HepG2 (cell line): ENCODE results near the gene HOXA13. TPM values are rescaled to one million over a fixed set of nuclear protein-coding genes. Genes with fewer than 3 reads are reported as not detected.

Source experiments
- ATAC-seq: fragments of 200-7000 bp; cut with Tn5 transposase; 3 replicates; pipeline ENCODE4 v1.9.1; 2020; ENCODE audit warnings: mild to moderate bottlenecking, moderate library complexity
- BruUV-seq: library from RNA; stranded (reverse); fragments of 400-500 nt; replicated peaks from 2 replicates; lab custom pipeline; 2021; lab: Mats Ljungman, UMichigan
- CTCF ChIA-PET: fragments of 300-600 bp; formaldehyde crosslinking; extraction: SDS; loops from one replicate; lab custom pipeline; 2021; ENCODE audit warnings: low total read pairs, inconsistent platforms, low intra/inter-chr PET ratio; lab: Yijun Ruan, JAX
- POLR2A ChIA-PET: fragments of 350-600 bp; sonication (Branson Sonifier 250); formaldehyde crosslinking; loops from one replicate; lab custom pipeline; 2020; ENCODE audit warnings: antibody characterized with exemption, inconsistent platforms; lab: Yijun Ruan, JAX
- DNase-seq: peaks from one replicate; pipeline ENCODE4 v3.0.0-alpha.2; 2015; ENCODE audit warnings: low spot score
- FAIRE-seq: peaks from 3 replicates; lab custom pipeline; 2011; peaks lifted over from hg19 to GRCh38; lab: Jason Lieb, UNC
- H2AFZ ChIP-seq: one replicate; pipeline ENCODE4 v1.6.1; 2011; ENCODE audit warnings: low read length, inconsistent platforms
- H3K27ac ChIP-seq: fragments of 300-600 bp; 3 replicates; pipeline ENCODE4 v1.8.0; 2011; ENCODE audit warnings: mixed run types, mild to moderate bottlenecking, mixed read lengths, low read length, inconsistent platforms; ENCODE audit not compliant: insufficient read depth; ENCODE audit errors: extremely low read length
- H3K27me3 ChIP-seq, 2 experiments: fragments of 200-600 bp in 1 of 2; 2 replicates in 1 of 2; 3 replicates in 1 of 2; pipeline versions ENCODE4 v1.6.0 to v1.8.0; 2011; ENCODE audit warnings: low read length in 2 of 2, mild to moderate bottlenecking in 2 of 2, moderate library complexity in 2 of 2, inconsistent platforms in 1 of 2; ENCODE audit not compliant: insufficient read depth in 2 of 2, control insufficient read depth in 1 of 2
- H3K36me3 ChIP-seq, 2 experiments: fragments of 200-600 bp in 1 of 2; replicated peaks in 1 of 2; 2 replicates in 1 of 2; 3 replicates in 1 of 2; pipeline versions ENCODE4 v1.5.1 to v1.8.0; 2011; ENCODE audit warnings: low read length in 2 of 2, inconsistent platforms in 1 of 2; ENCODE audit not compliant: insufficient read depth in 2 of 2, control insufficient read depth in 1 of 2
- H3K4me1 ChIP-seq: 2 replicates; pipeline ENCODE4 v1.5.1; 2012; ENCODE audit warnings: low read length, inconsistent platforms; ENCODE audit not compliant: insufficient read depth
- H3K4me2 ChIP-seq: 2 replicates; pipeline ENCODE4 v1.6.0; 2011; ENCODE audit warnings: low read depth, low read length, inconsistent platforms
- H3K4me3 ChIP-seq, 3 experiments: fragments of 200-600 bp in 1 of 3; sonication (generic), shearing (Covaris generic) in 1 of 3; replicated peaks in 1 of 3; 2 replicates each; pipeline ENCODE4 v1.5.1; 2011 to 2016; ENCODE audit warnings: low read length in 3 of 3, inconsistent platforms in 2 of 3, low read depth in 2 of 3, mild to moderate bottlenecking in 2 of 3, control low read depth in 1 of 3, mixed read lengths in 1 of 3; ENCODE audit not compliant: insufficient read depth in 1 of 3
- H3K79me2 ChIP-seq: one replicate; pipeline ENCODE4 v1.6.1; 2011; ENCODE audit warnings: low read length, inconsistent platforms; ENCODE audit not compliant: insufficient read depth
- H3K9ac ChIP-seq: 2 replicates; pipeline ENCODE4 v1.6.0; 2011; ENCODE audit warnings: mild to moderate bottlenecking, low read depth, low read length, inconsistent platforms; ENCODE audit not compliant: insufficient read depth
- H3K9me3 ChIP-seq: 2 replicates; pipeline ENCODE4 v1.5.1; 2012; ENCODE audit warnings: mild to moderate bottlenecking, low read length
- H4K20me1 ChIP-seq: 2 replicates; pipeline ENCODE4 v1.6.0; 2011; ENCODE audit warnings: inconsistent platforms, mild to moderate bottlenecking, low read length, moderate library complexity; ENCODE audit not compliant: insufficient read depth
- ETV5 ChIP-seq: IDR thresholded peaks from 2 replicates; pipeline ENCODE4 v1.6.1; 2018; ENCODE audit warnings: missing biosample characterization, missing genetic modification reagents, inconsistent platforms, borderline replicate concordance
- HNRNPUL1 ChIP-seq: fragments of 200-400 bp; formaldehyde crosslinking; IDR thresholded peaks from 2 replicates; pipeline ENCODE4 v1.6.1; 2017; ENCODE audit warnings: low read depth, mild to moderate bottlenecking, low read length, moderate library complexity
- HOXA5 ChIP-seq: sonication (generic); formaldehyde crosslinking; IDR thresholded peaks from 2 replicates; pipeline ENCODE4 v1.4.0; 2020; ENCODE audit warnings: missing genetic modification reagents
- MEIS2 ChIP-seq: sonication (generic); formaldehyde crosslinking; IDR thresholded peaks from 2 replicates; pipeline ENCODE4 v1.9.0; 2021; ENCODE audit warnings: mild to moderate bottlenecking, missing genetic modification reagents
- NR0B2 ChIP-seq: sonication (generic); formaldehyde crosslinking; IDR thresholded peaks from 2 replicates; pipeline ENCODE4 v1.4.0; 2020; ENCODE audit warnings: mild to moderate bottlenecking, missing genetic modification reagents
- NR2F1 ChIP-seq, 2 experiments: fragments of 450-650 bp in 1 of 2; formaldehyde crosslinking in 1 of 2; IDR thresholded peaks; 2 replicates each; pipeline versions ENCODE4 v1.5.0 to v1.6.1; 2016 to 2020; ENCODE audit warnings: mild to moderate bottlenecking in 1 of 2, missing compliant biosample characterization in 1 of 2, missing genetic modification reagents in 1 of 2, moderate library complexity in 1 of 2
- ZBTB8A ChIP-seq: sonication (generic); formaldehyde crosslinking; IDR thresholded peaks from 2 replicates; pipeline ENCODE4 v1.4.0; 2020; ENCODE audit warnings: mild to moderate bottlenecking, low read depth, missing genetic modification reagents, borderline replicate concordance
- ZNF160 ChIP-seq: sonication (generic); formaldehyde crosslinking; IDR thresholded peaks from 2 replicates; pipeline ENCODE4 v1.8.0; 2022; ENCODE audit warnings: mild to moderate bottlenecking, inconsistent platforms, missing genetic modification reagents
- ZNF180 ChIP-seq: sonication (generic); formaldehyde crosslinking; IDR thresholded peaks from 2 replicates; pipeline ENCODE4 v1.4.0; 2020; ENCODE audit warnings: low read depth, missing genetic modification reagents, borderline replicate concordance
- ZNF207 ChIP-seq: fragments of 450-650 bp; IDR thresholded peaks from 2 replicates; pipeline ENCODE4 v1.6.1; 2016; ENCODE audit warnings: antibody characterized with exemption, borderline replicate concordance
- ZNF274 ChIP-seq: sonication (generic); formaldehyde crosslinking; IDR thresholded peaks from 2 replicates; pipeline ENCODE4 v1.5.1; 2020; ENCODE audit warnings: mild to moderate bottlenecking, missing genetic modification reagents
- ZNF383 ChIP-seq: sonication (generic); formaldehyde crosslinking; IDR thresholded peaks from 2 replicates; pipeline ENCODE4 v1.4.0; 2020; ENCODE audit warnings: missing genetic modification reagents, mild to moderate bottlenecking, borderline replicate concordance
- ZNF530 ChIP-seq: sonication (generic); formaldehyde crosslinking; IDR thresholded peaks from 2 replicates; pipeline ENCODE4 v1.5.0; 2020; ENCODE audit warnings: low read depth, mild to moderate bottlenecking, missing genetic modification reagents
- ZNF557 ChIP-seq: sonication (generic); formaldehyde crosslinking; IDR thresholded peaks from 2 replicates; pipeline ENCODE4 v1.4.0; 2020; ENCODE audit warnings: missing genetic modification reagents
- ZNF589 ChIP-seq: sonication (generic); formaldehyde crosslinking; conservative IDR thresholded peaks from 2 replicates; pipeline ENCODE4 v1.8.0; 2022; ENCODE audit warnings: mild to moderate bottlenecking, moderate library complexity, missing genetic modification reagents
- ZNF605 ChIP-seq: sonication (generic); formaldehyde crosslinking; IDR thresholded peaks from 2 replicates; pipeline ENCODE4 v1.8.0; 2022; ENCODE audit warnings: mild to moderate bottlenecking, missing genetic modification reagents
- ZNF713 ChIP-seq: sonication (generic); formaldehyde crosslinking; IDR thresholded peaks from 2 replicates; pipeline ENCODE4 v1.4.0; 2020; ENCODE audit warnings: mild to moderate bottlenecking, missing genetic modification reagents
- ZNF792 ChIP-seq: IDR thresholded peaks from 2 replicates; pipeline ENCODE4 v1.6.1; 2016
- WGBS: methylation state at CpG from one replicate; pipeline ENCODE4 v1.1.6; 2017; ENCODE audit warnings: low lambda C conversion rate; 5-methylcytosine and 5-hydroxymethylcytosine counted together
- in situ Hi-C: cut with HindIII; loops from 2 replicates; pipeline ENCODE4 v1.10.0; 2017; ENCODE audit warnings: low pct_unique_long_range_greater_than_20kb; ENCODE audit not compliant: extremely low pct_ligation_motif_present
- intact Hi-C: fragments of 100-400 bp; cut with micrococcal nuclease; formaldehyde crosslinking; loops from one replicate; pipeline ENCODE4 v1.10.0; 2022; ENCODE audit not compliant: unreplicated experiment
- polyA plus RNA-seq, 8 experiments: library from polyadenylated mRNA; depleted of rRNA in 3 of 8; stranded (reverse) in 7 of 8; unstranded in 1 of 8; fragments of >200 nt; fragmentation: Illumina TruSeq in 4 of 8; extraction: Trizol in 4 of 8; gene quantifications; 2 replicates each; pipeline versions ENCODE4 v1.2.1 to v1.2.3, GENCODE V29; 2011 to 2016; ENCODE audit warnings: low read depth in 4 of 8, missing spikeins in 1 of 8, mixed read lengths in 1 of 8; ENCODE audit not compliant: insufficient read depth in 1 of 8
- total RNA-seq, 5 experiments: library from RNA; depleted of rRNA; stranded (reverse); fragments of >200 nt; fragmentation: Illumina TruSeq; extraction: Trizol; gene quantifications; 2 replicates each; pipeline ENCODE4 v1.2.3, GENCODE V29; 2016; ENCODE audit warnings: low read depth in 1 of 5
- TF ChIP-seq, protein P1 (sequence below): sonication (generic); formaldehyde crosslinking; IDR thresholded peaks from 2 replicates; pipeline ENCODE4 v1.8.0; 2022; ENCODE audit warnings: mild to moderate bottlenecking, missing genetic modification reagents, moderate library complexity

HOXA13 gene
- total and polyA plus RNA-seq, 2 of the 13 experiments (the other 11 are each of a cell fraction or from before 2014, with no cell fraction given) = 0.01 to 0.04 TPM

- H3K27ac ChIP-seq = no peak overlapping the region
- POLR2A ChIA-PET = no interaction called here
- peak overlapping the region in 1 of 3 experiments; percentile 56; a peak in 1 of 6 replicates for H3K4me3 ChIP-seq
- H2AFZ ChIP-seq = no peak overlapping the region
- H3K27me3 ChIP-seq = peaks cover 0 to 80% of the 10 kb centered on the region in 2 experiments
- in situ Hi-C loops = loop anchor here (10.0 kb wide), 1 partner anchor 365 kb away; no protein-coding TSS in a partner anchor
- H3K36me3 ChIP-seq = no peaks in the 10 kb centered on the region
- 27% methylated on average over 8 of the region's 11 CpGs for WGBS
- FAIRE-seq = no peak
- ATAC-seq = no peak; the same call in 2 of the 3 replicates
- no peaks in the 10 kb centered on the region for H3K79me2 ChIP-seq
- CTCF ChIA-PET = interaction anchor here (2.2 kb wide), 1 partner anchor 711 kb away, joined by 14 read pairs; no protein-coding TSS in a partner anchor
- H3K4me2 ChIP-seq = peak overlapping the region; percentile 80
- no peaks in the 10 kb centered on the region for H3K9me3 ChIP-seq
- H3K9ac ChIP-seq = no peak overlapping the region
- TF ChIP-seq ZNF792 (CRISPR knock-in tag) (no peak), ZNF713 (CRISPR knock-in tag) (0 out of 2 replicates have a peak, but pooled peaks have one; percentile 46)
- TF ChIP-seq, all 625 proteins: peak for 1
- Histone ChIP-seq H4K20me1 (no peaks in the 10 kb centered on the region), H3K4me1 (peaks cover 15% of the 10 kb centered on the region)
- no peak for DNase-seq
- no TSS peak for BruUV-seq
- intact Hi-C loops = loop anchor here (5.0 kb wide), 1 partner anchor 812 kb away; no protein-coding TSS in a partner anchor
These were observed 10.1 kb upstream of the HOXA13 start for GRCh38 chr7:27209933-27210440.

DNA sequence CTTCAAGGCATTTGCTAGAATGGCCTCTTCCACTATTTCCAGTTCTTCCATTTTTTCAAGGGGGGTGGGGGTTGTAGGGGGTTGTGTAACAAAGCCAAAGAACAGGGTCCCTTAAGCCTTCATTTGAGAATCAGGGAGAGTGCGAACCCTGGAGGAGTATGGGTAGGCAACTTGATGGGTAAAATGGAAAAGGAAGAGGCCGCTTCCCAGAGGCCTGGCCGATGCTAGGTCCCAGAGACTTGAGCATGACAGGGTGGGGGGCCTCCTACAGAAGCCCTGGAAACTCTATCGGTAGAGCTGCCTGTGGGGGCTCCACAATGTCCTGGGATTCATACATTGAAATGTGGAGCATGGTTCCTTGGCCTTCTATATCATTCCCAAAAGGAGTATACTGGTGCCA lies 9.1 kb upstream of the HOXA13 start:
- in situ Hi-C loops = loop anchor here (10.0 kb wide), 1 partner anchor 366 kb away; no protein-coding TSS in a partner anchor
- no peak for FAIRE-seq
- TF ChIP-seq ZNF530 (no peak), ZNF383 (CRISPR knock-in tag) (no peak), ZNF557 (CRISPR knock-in tag) (no peak), NR0B2 (CRISPR knock-in tag) (no peak), ZNF605 (CRISPR knock-in tag) (no peak), ZNF180 (no peak), HNRNPUL1 (no peak), ZNF160 (CRISPR knock-in tag) (no peak), ZNF589 (CRISPR knock-in tag) (no peak), ZNF207 (no peak), HOXA5 (CRISPR knock-in tag) (no peak), ZNF274 (CRISPR knock-in tag) (no peak), ZBTB8A (CRISPR knock-in tag) (no peak), ETV5 (CRISPR knock-in tag) (no peak), MEIS2 (CRISPR knock-in tag) (no peak), NR2F1 (CRISPR knock-in tag; IDR thresholded peaks at IDR 0.05) (no peak)
- TF ChIP-seq, protein P1, sequence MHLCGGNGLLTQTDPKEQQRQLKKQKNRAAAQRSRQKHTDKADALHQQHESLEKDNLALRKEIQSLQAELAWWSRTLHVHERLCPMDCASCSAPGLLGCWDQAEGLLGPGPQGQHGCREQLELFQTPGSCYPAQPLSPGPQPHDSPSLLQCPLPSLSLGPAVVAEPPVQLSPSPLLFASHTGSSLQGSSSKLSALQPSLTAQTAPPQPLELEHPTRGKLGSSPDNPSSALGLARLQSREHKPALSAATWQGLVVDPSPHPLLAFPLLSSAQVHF (CRISPR knock-in tag) = no peak

More for the DNA sequence above, 9.1 kb upstream of the HOXA13 start:
- no peak overlapping the region for H3K4me3 ChIP-seq
- WGBS = 66% methylated on average over 4 of the region's 4 CpGs
- no peak overlapping the region for H2AFZ ChIP-seq
- no TSS peak for BruUV-seq
- peaks cover 5 to 84% of the 10 kb centered on the region in 2 experiments for H3K27me3 ChIP-seq
- POLR2A ChIA-PET = no interaction called here
- H3K4me1 ChIP-seq = peaks cover 15% of the 10 kb centered on the region
- ATAC-seq (no peak), DNase-seq (no peak)
- no peak overlapping the region for H3K27ac ChIP-seq
- no peak overlapping the region for H3K4me2 ChIP-seq
- no peaks in the 10 kb centered on the region for H3K79me2 ChIP-seq
- H3K9ac ChIP-seq = no peak overlapping the region
- intact Hi-C loops = no loop called here
- CTCF ChIA-PET = no interaction called here
- H4K20me1 ChIP-seq = no peaks in the 10 kb centered on the region
- H3K36me3 ChIP-seq = no peaks in the 10 kb centered on the region
- no peaks in the 10 kb centered on the region for H3K9me3 ChIP-seq
